ENCODE measurements around the gene NNMT. TPM values are rescaled to one million over a fixed set of nuclear protein-coding genes. Genes with fewer than 3 reads are reported as not detected.

The NNMT gene
- total and polyA plus RNA-seq, 4 donors = 405 to 1,814 (median 730) TPM

- no peaks in the 10 kb centered on the region for H3K27me3 ChIP-seq (ENCODE audit: control insufficient read depth in 1 of 2, insufficient read depth in 2 of 2, low read length in 1 of 2)
- intact Hi-C loops (cut with DNase I) = loop anchor here (10.0 kb wide), 2 partner anchors 113 to 1997 kb away; partner anchors contain the start of genes C11orf71 (in 1 of the 2) and RBM7 (in 1 of the 2)
- 6 to 8% methylated on average over 4 of the region's 4 CpGs for WGBS, 2 donors
- ATAC-seq (ENCODE audit: low FRiP score) (no peak), DNase-seq (no peak)
- no peaks in the 10 kb centered on the region for H3K9me3 ChIP-seq (ENCODE audit: control insufficient read depth, low read length)
- no peaks in the 10 kb centered on the region for H3K36me3 ChIP-seq (ENCODE audit: control insufficient read depth in 1 of 2, insufficient read depth in 2 of 2, low read length in 1 of 2)
- H3K4me3 ChIP-seq (ENCODE audit: low read length in 2 of 2) = peak overlapping the region in 1 of 2 donors; percentile 54
- peaks cover 1 to 6% of the 10 kb centered on the region in 2 donors for H3K4me1 ChIP-seq (ENCODE audit: control insufficient read depth in 1 of 2, insufficient read depth in 2 of 2, low read length in 2 of 2)
- H3K27ac ChIP-seq (ENCODE audit: low read depth in 1 of 2, low read length in 2 of 2) = peak overlapping the region in 1 of 2 donors; percentile 38
Observed at GRCh38 chr11:114291842-114292680, 4.1 kb upstream of the NNMT start.

- intact Hi-C loops (cut with DNase I) = loop anchor here (10.0 kb wide), 2 partner anchors 112 to 1998 kb away; partner anchors contain the start of genes C11orf71 (in 1 of the 2) and RBM7 (in 1 of the 2)
- no peak overlapping the region for H3K4me3 ChIP-seq (ENCODE audit: low read length in 2 of 2)
- no peaks in the 10 kb centered on the region for H3K9me3 ChIP-seq (ENCODE audit: control insufficient read depth, low read length)
- peaks cover 1 to 6% of the 10 kb centered on the region in 2 donors for H3K4me1 ChIP-seq (ENCODE audit: control insufficient read depth in 1 of 2, insufficient read depth in 2 of 2, low read length in 2 of 2)
- no peaks in the 10 kb centered on the region for H3K27me3 ChIP-seq (ENCODE audit: control insufficient read depth in 1 of 2, insufficient read depth in 2 of 2, low read length in 1 of 2)
- no peaks in the 10 kb centered on the region for H3K36me3 ChIP-seq (ENCODE audit: control insufficient read depth in 1 of 2, insufficient read depth in 2 of 2, low read length in 1 of 2)
- WGBS, 2 donors = 10 to 18% methylated on average over 1 of the region's 1 CpG
- ATAC-seq (ENCODE audit: low FRiP score) = no peak
- H3K27ac ChIP-seq (ENCODE audit: low read depth in 1 of 2, low read length in 2 of 2) = peak overlapping the region; percentile 71 to 96
- DNase-seq = no peak
Observed at GRCh38 chr11:114293201-114293711, 2.9 kb upstream of the NNMT start.

GRCh38 chr11:114296605-114297372 is 590 bp downstream of the NNMT start:
- ATAC-seq (ENCODE audit: low FRiP score) (no peak), DNase-seq (no peak)
- 5 to 7% methylated on average over 7 of the region's 7 CpGs for WGBS, 2 donors
- intact Hi-C loops (cut with DNase I) = loop anchor here (10.0 kb wide), 2 partner anchors 108 to 2002 kb away; partner anchors contain the start of genes C11orf71 (in 1 of the 2) and RBM7 (in 1 of the 2)
- Histone ChIP-seq H3K27me3 (ENCODE audit: control insufficient read depth in 1 of 2, insufficient read depth in 2 of 2, low read length in 1 of 2) (no peaks in the 10 kb centered on the region), H3K27ac (ENCODE audit: low read depth in 1 of 2, low read length in 2 of 2) (peak overlapping the region; percentile 77 to 100), H3K4me1 (ENCODE audit: control insufficient read depth in 1 of 2, insufficient read depth in 2 of 2, low read length in 2 of 2) (no peaks in the 10 kb centered on the region), H3K9me3 (ENCODE audit: control insufficient read depth, low read length) (no peaks in the 10 kb centered on the region), H3K4me3 (ENCODE audit: low read length in 2 of 2) (peak overlapping the region; percentile 95 to 99), H3K36me3 (ENCODE audit: control insufficient read depth in 1 of 2, insufficient read depth in 2 of 2, low read length in 1 of 2) (peaks cover 1 to 3% of the 10 kb centered on the region in 2 donors)

GRCh38 chr11:114297806-114298709 is 1.9 kb downstream of the NNMT start:
- no peak for ATAC-seq (ENCODE audit: low FRiP score)
- no peaks in the 10 kb centered on the region for H3K27me3 ChIP-seq (ENCODE audit: control insufficient read depth in 1 of 2, insufficient read depth in 2 of 2, low read length in 1 of 2)
- DNase-seq = no peak
- intact Hi-C loops (cut with DNase I) = loop anchor here (10.0 kb wide), 2 partner anchors 107 to 2003 kb away; partner anchors contain the start of genes C11orf71 (in 1 of the 2) and RBM7 (in 1 of the 2)
- no peaks in the 10 kb centered on the region for H3K9me3 ChIP-seq (ENCODE audit: control insufficient read depth, low read length)
- peaks cover 1 to 3% of the 10 kb centered on the region in 2 donors for H3K36me3 ChIP-seq (ENCODE audit: control insufficient read depth in 1 of 2, insufficient read depth in 2 of 2, low read length in 1 of 2)
- H3K4me3 ChIP-seq (ENCODE audit: low read length in 2 of 2) = peak overlapping the region; percentile 95 to 99
- peak overlapping the region; percentile 31 to 97 for H3K27ac ChIP-seq (ENCODE audit: low read depth in 1 of 2, low read length in 2 of 2)
- peaks cover 0 to 2% of the 10 kb centered on the region in 2 donors for H3K4me1 ChIP-seq (ENCODE audit: control insufficient read depth in 1 of 2, insufficient read depth in 2 of 2, low read length in 2 of 2)
- 51 to 57% methylated on average over 8 of the region's 8 CpGs for WGBS, 2 donors

- no peaks in the 10 kb centered on the region for H3K9me3 ChIP-seq (ENCODE audit: control insufficient read depth, low read length)
- DNase-seq (no peak), ATAC-seq (ENCODE audit: low FRiP score) (no peak)
- intact Hi-C loops (cut with DNase I) = loop anchor here (10.0 kb wide), 2 partner anchors 106 to 2004 kb away; partner anchors contain the start of genes C11orf71 (in 1 of the 2) and RBM7 (in 1 of the 2)
- no peaks in the 10 kb centered on the region for H3K27me3 ChIP-seq (ENCODE audit: control insufficient read depth in 1 of 2, insufficient read depth in 2 of 2, low read length in 1 of 2)
- H3K4me1 ChIP-seq (ENCODE audit: control insufficient read depth in 1 of 2, insufficient read depth in 2 of 2, low read length in 2 of 2) = peaks cover 2% of the 10 kb centered on the region in 2 donors
- H3K36me3 ChIP-seq (ENCODE audit: control insufficient read depth in 1 of 2, insufficient read depth in 2 of 2, low read length in 1 of 2) = peaks cover 1 to 3% of the 10 kb centered on the region in 2 donors
- WGBS, 2 donors = 89 to 92% methylated on average over 2 of the region's 2 CpGs
- peak overlapping the region; percentile 95 to 99 for H3K4me3 ChIP-seq (ENCODE audit: low read length in 2 of 2)
- peak overlapping the region in 1 of 2 donors; percentile 28 for H3K27ac ChIP-seq (ENCODE audit: low read depth in 1 of 2, low read length in 2 of 2)
Observed at GRCh38 chr11:114298710-114299109, 2.5 kb downstream of the NNMT start.

- Histone ChIP-seq H3K9me3 (ENCODE audit: control insufficient read depth, low read length) (no peaks in the 10 kb centered on the region), H3K4me3 (ENCODE audit: low read length in 2 of 2) (peak overlapping the region; percentile 48 to 64), H3K27ac (ENCODE audit: low read depth in 1 of 2, low read length in 2 of 2) (no peak overlapping the region), H3K4me1 (ENCODE audit: control insufficient read depth in 1 of 2, insufficient read depth in 2 of 2, low read length in 2 of 2) (peaks cover 2% of the 10 kb centered on the region in 2 donors), H3K36me3 (ENCODE audit: control insufficient read depth in 1 of 2, insufficient read depth in 2 of 2, low read length in 1 of 2) (peaks cover 1 to 3% of the 10 kb centered on the region in 2 donors), H3K27me3 (ENCODE audit: control insufficient read depth in 1 of 2, insufficient read depth in 2 of 2, low read length in 1 of 2) (no peaks in the 10 kb centered on the region)
- DNase-seq (no peak), ATAC-seq (ENCODE audit: low FRiP score) (no peak)
- WGBS, 2 donors = 94 to 95% methylated on average over 4 of the region's 4 CpGs
- intact Hi-C loops (cut with DNase I) = no loop called here
Observed at GRCh38 chr11:114301088-114301487, 4.9 kb downstream of the NNMT start.

- no peaks in the 10 kb centered on the region for H3K9me3 ChIP-seq (ENCODE audit: control insufficient read depth, low read length)
- H3K27ac ChIP-seq (ENCODE audit: low read depth in 1 of 2, low read length in 2 of 2) = no peak overlapping the region
- no peak for ATAC-seq (ENCODE audit: low FRiP score)
- H3K4me1 ChIP-seq (ENCODE audit: control insufficient read depth in 1 of 2, insufficient read depth in 2 of 2, low read length in 2 of 2) = peaks cover 2 to 5% of the 10 kb centered on the region in 2 donors
- no peak for DNase-seq
- intact Hi-C loops (cut with DNase I) = no loop called here
- peaks cover 1 to 3% of the 10 kb centered on the region in 2 donors for H3K36me3 ChIP-seq (ENCODE audit: control insufficient read depth in 1 of 2, insufficient read depth in 2 of 2, low read length in 1 of 2)
- no peak overlapping the region for H3K4me3 ChIP-seq (ENCODE audit: low read length in 2 of 2)
- no peaks in the 10 kb centered on the region for H3K27me3 ChIP-seq (ENCODE audit: control insufficient read depth in 1 of 2, insufficient read depth in 2 of 2, low read length in 1 of 2)
Observed at GRCh38 chr11:114301927-114302326, 5.7 kb downstream of the NNMT start.
